GM18502 (cell line): ENCODE measurements around the gene SKIC8.

ENCODE experiments used
- ATAC-seq: cut with Tn5 transposase; IDR thresholded peaks from one replicate; pipeline ENCODE4 v1.9.1; 2021; ENCODE audit warnings: mild to moderate bottlenecking; ENCODE audit not compliant: unreplicated experiment, poor library complexity

SKIC8 gene

DNA sequence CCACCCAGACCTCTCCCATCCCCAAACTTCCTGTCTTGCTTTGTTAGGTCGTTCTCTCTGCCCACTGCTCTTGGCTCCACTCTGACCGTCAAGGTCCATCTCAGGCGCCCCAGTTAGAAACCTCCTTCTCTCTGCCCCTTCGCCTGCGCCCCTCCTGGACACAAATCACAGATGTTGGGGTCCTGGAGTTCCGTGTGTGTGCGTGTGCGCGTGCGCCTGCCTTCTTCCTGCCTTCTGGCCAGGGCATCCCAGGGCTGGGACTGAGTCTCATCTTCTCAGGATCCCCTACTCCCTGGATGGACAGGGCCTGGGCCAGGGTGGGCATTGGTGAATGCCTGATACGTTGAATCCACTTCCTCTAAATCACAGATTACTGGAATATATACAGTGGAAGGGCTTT, 65.9 kb downstream of the SKIC8 start:
- no peak for ATAC-seq
